Right ventricle myocardium superior (tissue), 1 donor: ENCODE measurements around the gene HMX2. TPM values are rescaled to one million over a fixed set of nuclear protein-coding genes. Genes with fewer than 3 reads are reported as not detected.

Source experiments
- ATAC-seq: fragments of 200-7000 bp; cut with Tn5 transposase; one replicate; pipeline ENCODE4 v1.9.1; 2020; ENCODE audit warnings: mild to moderate bottlenecking; ENCODE audit not compliant: poor library complexity
- DNase-seq: peaks from one replicate; pipeline ENCODE4 v3.0.0-alpha.2; 2020
- intact Hi-C: fragments of 100-400 bp; cut with DNase I; formaldehyde crosslinking; loops from one replicate; pipeline ENCODE4 v1.11.2; 2022
- total RNA-seq: library from RNA; stranded (reverse); fragmentation: NEBNext Ultra II Directional; extraction: Animal tissue kit (Norgen Biotek cat#: 25700); gene quantifications from one replicate; pipeline ENCODE4 v1.2.1, GENCODE V29; 2021
- donor health status: DM: no; HTN: yes; CAD: no; lungs with severe emphysema.

Gene HMX2
- total RNA-seq, 1 donor from 2014 or later: not detected

GRCh38 chr10:123148414-123149161 lies 652 bp downstream of the HMX2 start:
- intact Hi-C loops: no loop called here
- ATAC-seq (no peak), DNase-seq (no peak)

- intact Hi-C loops: no loop called here
- DNase-seq: no peak
- no peak for ATAC-seq
Measured at GRCh38 chr10:123149162-123149567, 1.2 kb downstream of the HMX2 start.

GRCh38 chr10:123149568-123150270 lies 1.8 kb downstream of the HMX2 start:
- intact Hi-C loops: no loop called here
- DNase-seq: no peak
- no peak for ATAC-seq

- intact Hi-C loops: no loop called here
- ATAC-seq (no peak), DNase-seq (no peak)
Measured at GRCh38 chr10:123150271-123150985, 2.5 kb downstream of the HMX2 start.

- peak; percentile 50 for DNase-seq
- no peak for ATAC-seq
- intact Hi-C loops: no loop called here
Measured at GRCh38 chr10:123150986-123151736, 3.2 kb downstream of the HMX2 start.

GRCh38 chr10:123151737-123152135 lies 3.8 kb downstream of the HMX2 start:
- intact Hi-C loops: no loop called here
- DNase-seq (no peak), ATAC-seq (no peak)

- ATAC-seq (no peak), DNase-seq (no peak)
- intact Hi-C loops: no loop called here
Measured at GRCh38 chr10:123153486-123154091, 5.7 kb downstream of the HMX2 start.

DNA sequence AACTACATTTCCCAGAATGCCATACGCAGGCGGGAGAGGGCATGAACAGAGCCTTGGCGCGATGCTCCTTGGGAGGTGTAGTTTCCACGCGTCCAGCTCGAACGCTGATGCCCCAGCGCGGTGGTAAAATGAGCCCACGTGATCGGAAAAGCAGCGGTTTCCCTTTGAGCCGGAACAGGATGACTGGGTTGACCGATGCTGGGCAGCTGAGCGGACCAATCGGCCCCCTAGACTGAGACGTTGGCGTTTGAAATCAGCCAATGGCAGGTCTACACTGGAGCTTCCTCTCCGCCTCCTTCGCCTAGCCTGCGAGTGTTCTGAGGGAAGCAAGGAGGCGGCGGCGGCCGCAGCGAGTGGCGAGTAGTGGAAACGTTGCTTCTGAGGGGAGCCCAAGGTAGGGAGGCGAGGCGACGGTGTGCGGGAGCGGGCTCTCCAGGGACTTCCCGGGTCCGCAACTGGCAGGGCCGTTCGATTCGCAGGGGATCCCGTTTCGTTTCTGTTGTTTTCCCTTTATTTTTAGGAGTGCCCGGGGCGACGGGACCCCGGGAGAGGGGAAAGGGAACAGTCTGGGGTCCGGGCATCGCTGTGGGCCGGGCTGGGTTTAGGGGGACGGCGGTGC lies 6.3 kb downstream of the HMX2 start, which contains the start of gene BUB3:
Gene BUB3 (plus strand): TSS at position 311 of the 619 bp plus-strand sequence. CDS start 516 bp downstream, outside the sequence.
- intact Hi-C loops: no loop called here
- peak; percentile 98 for DNase-seq
- ATAC-seq: peak; percentile 99

DNA sequence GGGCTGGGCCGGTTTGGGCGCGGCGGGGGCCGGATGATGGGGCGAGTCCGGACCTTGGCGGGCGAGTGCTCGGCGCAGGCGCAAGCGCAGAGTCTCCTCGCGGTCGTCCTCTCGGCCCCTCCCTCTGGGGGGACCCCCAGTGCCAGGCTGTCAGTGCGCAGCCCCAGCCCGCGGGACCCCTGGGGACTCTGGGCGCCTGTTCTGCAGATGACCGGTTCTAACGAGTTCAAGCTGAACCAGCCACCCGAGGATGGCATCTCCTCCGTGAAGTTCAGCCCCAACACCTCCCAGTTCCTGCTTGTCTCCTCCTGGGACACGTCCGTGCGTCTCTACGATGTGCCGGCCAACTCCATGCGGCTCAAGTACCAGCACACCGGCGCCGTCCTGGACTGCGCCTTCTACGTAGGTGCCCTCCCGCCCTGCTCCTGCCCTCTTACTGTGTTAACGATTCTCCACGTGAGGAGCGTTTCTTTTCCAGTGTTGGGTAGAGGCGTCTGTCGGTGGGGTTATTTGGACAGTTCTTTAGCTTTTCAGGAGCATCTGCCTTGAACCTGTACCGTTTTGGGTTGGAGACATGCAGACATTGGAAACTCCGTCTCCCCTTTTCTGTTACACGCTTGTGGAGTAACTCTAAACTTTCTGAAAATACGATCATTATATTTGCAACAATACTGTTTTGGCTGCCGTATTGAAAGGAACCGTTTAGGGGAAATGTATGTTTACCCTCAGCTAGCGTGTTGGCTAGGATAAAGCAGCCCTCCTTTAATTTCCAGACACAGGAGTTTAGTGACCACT lies 7.0 kb downstream of the HMX2 start:
- DNase-seq (peak; percentile 70), ATAC-seq (peak; percentile 76)
- intact Hi-C loops: no loop called here

DNA sequence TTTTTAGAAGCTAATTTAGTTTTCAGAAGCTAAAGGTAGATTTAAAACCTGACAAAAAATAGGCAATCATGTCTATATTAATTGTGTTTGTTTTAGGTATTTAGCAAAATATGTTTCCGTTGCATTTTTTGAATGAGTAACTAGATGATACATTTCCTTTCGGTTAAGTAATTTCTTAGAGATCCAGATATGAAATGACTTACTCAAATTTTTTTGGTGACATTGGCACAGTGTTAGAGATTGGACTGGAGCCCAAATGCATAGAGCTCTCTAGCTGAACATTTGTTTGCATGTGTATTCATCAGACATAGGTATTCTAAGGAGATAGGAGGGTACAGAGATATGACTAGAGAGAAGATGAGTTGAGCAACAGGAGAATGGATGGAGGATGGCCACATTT lies 8.1 kb downstream of the HMX2 start:
- DNase-seq: no peak
- no peak for ATAC-seq
- intact Hi-C loops: no loop called here

DNA sequence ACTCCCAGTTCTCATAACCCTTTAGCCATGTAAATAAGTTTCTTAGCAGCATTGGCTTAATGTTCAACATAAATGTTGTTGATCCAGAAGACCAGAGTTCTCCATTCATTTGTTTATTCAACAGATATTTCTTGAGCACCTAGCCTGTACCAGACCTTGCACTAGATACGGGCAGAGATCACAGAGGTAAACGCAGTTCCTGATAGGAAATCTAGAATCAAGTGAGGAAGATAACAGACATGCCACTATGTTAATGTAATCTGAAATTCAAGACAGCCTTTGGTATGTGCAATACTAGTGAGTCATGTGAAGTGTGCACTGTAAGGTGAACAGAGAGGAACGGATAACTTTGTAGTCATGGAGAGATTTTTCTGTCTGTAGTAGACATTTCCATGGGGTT lies 9.3 kb downstream of the HMX2 start:
- ATAC-seq: no peak
- intact Hi-C loops: no loop called here
- no peak for DNase-seq

- DNase-seq (no peak), ATAC-seq (no peak)
- intact Hi-C loops: no loop called here
Measured at GRCh38 chr10:123158682-123159081, 10.7 kb downstream of the HMX2 start.

- no peak for ATAC-seq
- DNase-seq: no peak
- intact Hi-C loops: no loop called here
Measured at GRCh38 chr10:123160311-123160980, 12.5 kb downstream of the HMX2 start.

DNA sequence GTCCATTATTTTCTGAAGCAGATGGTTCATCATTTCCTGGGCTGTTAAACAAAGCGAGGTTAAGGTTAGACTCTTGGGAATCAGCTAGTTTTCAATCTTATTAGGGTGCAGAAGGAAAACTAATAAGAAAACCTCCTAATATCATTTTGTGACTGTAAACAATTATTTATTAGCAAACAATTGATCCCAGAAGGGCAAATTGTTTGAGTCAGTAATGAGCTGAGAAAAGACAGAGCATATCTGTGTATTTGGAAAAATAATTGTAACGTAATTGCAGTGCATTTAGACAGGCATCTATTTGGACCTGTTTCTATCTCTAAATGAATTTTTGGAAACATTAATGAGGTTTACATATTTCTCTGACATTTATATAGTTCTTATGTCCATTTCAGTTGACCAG lies 16.4 kb downstream of the HMX2 start:
- DNase-seq (no peak), ATAC-seq (no peak)
- intact Hi-C loops: no loop called here

DNA sequence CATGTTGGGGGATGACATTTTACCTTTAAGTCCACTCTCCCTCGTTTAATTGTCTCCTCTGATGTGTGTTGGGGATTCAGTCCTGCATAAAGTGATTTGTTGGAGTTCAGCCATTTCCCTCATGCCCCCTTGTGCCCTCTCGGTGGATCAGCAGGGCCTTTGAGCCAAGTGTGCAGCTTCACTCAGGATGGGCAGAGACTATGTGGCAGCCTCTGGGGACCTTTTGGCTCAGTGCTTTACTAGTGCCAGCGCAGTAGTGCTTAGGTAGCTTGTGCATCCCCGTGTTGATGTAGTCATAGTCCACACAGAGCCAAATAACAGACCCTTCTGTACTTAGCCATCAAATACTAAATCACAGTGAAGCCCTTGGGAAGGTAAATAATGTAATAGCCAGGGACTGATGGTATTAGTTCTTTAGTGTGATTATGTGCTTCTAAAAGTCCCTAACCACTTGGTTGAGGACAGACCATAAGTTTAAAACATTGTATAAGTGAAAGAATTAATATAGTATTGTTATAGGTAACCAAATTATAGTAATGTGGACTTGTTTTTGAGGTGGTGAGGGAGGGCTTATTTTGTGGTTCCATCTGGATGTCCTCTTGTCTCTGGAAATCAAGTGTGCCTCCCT lies 17.6 kb downstream of the HMX2 start:
- DNase-seq: no peak
- no peak for ATAC-seq
- intact Hi-C loops: no loop called here

- no peak for ATAC-seq
- intact Hi-C loops: no loop called here
- no peak for DNase-seq
Measured at GRCh38 chr10:123166618-123167017, 18.7 kb downstream of the HMX2 start.
